NCI-H2227 (cell line): ENCODE measurements around the gene AGTR1.
"Not testable (repeated sequence)": the region's sequence is repeated elsewhere in the genome, so short reads cannot be mapped to it uniquely, and the experiment has no call there.

Source experiments
- DNase-seq: peaks from one replicate; lab custom pipeline; 2025; ENCODE audit not compliant: unreplicated experiment; lab: John Stamatoyannopoulos, UW

The AGTR1 gene

DNA sequence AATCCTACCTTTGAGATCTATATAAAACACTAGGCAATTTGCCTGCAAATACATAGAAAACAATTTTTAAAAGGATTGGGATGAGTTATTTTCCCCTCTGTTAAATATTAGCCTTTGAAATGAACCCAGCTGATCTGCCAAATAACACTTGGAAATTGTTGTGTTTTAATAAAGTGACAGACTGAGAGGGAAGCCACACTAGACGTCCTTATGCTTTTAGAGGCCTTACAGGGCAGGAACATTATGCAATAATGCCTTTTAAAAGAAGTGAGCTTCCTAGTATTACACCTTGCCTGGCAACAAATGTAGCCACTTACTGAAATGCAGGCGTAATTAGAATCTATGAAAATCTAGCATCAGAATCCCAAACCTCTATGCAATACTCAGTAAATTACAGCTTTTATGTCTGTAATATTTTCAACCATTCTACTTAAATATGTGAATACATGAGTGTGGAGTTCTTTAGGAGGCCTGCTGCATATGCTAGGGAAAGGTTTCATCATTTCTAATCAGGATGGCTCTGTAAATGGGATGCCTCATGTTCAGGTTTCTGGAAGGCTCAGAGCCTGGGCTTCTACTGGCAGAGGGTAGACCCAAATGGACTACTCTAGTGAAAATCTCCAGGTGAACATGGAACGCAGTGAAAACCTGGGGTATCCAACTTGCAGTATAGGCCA lies 20.3 kb downstream of the AGTR1 start:
- no peak for DNase-seq

DNA sequence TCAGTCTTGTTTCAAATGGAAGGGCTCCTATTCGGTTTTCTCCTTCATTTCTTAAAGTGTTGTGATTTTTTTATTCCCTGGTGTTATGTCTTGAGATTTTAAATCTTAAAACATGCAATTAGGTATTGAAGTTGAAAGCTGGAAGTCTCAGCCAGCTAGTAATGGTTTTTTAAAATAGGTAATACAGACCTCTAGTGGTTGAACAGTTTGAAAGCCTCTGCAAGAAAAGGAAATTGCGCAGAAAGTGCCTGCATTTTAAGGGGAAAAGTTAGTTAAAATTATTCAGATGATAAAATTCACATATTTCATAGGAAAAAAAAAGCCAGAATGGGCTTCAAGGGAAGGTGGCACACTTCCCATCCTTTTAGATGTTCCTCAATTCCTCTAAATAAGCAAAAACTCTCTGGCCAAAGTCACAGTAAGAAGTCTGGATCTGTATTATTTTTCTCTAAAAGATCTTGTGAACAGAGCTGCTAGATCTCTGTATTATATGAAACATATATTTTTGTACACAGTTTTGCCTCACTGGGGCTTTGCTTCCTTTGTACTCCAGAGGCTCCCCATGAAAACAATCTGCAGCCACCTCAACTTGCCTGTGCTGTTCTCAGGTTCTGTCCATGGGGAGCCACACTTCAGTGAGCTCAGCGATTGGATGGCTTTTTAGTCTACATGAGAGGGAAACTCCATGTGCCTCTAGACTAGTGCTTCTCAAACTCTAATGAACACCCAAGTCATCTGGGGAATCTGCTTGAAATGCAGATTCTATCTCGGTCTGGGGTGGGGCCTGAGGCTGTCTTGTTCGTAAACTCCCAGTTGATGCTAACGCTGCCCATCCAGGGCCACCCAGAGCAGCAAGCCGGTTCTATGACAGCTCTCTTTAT lies 21.5 kb downstream of the AGTR1 start:
- no peak for DNase-seq

GRCh38 chr3:148720873-148721272 lies 23.2 kb downstream of the AGTR1 start:
- DNase-seq: no peak

DNA sequence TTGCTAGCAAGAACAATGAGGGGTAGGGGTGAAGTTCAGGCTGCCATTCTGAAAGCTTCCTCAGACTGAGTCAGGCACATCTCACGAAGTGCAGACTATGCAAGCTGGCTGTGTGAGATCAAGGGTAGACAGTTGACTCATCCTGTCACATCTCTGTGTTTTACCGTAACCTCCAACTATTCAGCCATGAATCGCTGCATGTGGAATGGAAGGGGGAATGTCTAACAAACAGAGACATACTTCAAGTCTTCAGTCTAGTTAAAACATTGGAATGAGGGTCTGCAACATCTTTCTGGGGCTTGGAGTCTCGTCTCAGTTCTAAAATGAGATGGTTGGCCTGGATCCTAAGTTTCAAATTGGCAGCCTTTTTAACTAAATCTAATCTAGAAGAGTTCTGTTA lies 25.9 kb downstream of the AGTR1 start:
- DNase-seq: no peak

GRCh38 chr3:148727231-148727630 lies 29.5 kb downstream of the AGTR1 start:
- DNase-seq: no peak

- no peak for DNase-seq
Observed at GRCh38 chr3:148728753-148729152, 31.1 kb downstream of the AGTR1 start.

DNA sequence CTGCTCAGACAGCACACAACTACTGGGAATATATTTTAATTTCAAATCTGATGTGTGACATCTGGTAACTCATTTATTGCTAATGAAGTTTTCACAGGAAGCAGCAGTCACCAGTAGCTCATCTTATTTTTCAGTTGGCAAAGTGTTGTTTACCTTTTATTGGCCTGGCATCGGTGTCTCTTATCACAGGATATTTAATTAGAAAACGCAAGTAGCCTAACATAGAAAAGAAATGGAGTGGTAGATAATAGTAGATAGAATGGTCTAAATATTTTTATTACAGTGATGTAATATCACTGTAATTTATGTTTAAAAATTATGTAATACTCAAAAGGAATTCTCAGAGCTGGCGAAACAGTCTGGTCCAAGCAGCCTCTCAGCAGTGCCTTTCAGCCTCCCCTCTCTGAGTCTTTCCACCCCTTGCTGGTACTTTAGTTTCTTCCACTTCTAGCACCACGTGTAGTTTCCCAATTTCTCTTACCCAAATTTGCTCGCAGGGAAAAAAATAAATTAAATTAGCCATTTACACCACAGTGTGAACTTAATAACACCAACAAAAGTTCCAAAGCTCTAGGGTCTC lies 31.9 kb downstream of the AGTR1 start:
- no peak for DNase-seq

DNA sequence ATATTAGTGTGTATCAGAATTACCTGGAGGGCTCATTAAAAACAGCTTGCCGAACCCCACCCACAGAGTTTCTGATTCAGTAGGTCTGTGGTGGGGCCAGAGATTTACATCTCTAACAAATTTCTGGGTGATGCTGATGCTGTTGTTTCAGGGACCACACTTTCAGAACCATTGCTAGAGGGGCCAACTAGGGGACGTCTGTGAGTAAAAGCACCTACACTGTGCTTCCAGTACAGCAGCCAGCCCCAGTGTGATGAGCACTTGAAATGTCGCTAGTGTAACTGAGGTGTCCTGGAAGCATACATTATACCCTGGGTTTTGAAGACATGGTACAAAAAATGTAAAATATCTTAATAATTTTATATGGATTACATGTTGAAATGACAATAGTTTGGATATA lies 33.0 kb downstream of the AGTR1 start:
- DNase-seq: no peak

DNA sequence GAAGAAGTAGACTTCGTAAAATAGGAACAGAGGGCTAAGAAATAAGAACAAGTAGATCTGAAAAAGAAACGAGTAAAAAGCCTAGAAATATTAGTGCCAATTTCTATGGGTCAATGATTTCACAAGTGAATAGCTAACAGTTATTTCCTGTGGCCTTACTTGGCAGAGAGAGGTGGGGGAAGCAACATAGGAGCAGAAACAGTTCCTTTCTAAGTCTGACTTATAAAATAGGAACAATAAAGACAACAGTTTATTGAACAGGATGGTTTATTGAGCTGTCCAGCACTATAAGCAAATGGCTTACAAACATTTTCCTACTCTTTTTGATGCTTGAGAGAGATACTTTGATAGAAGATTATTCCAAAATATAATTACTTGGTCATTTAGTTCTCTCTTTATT lies 37.9 kb downstream of the AGTR1 start:
- no peak for DNase-seq

GRCh38 chr3:148736086-148736485 lies 38.4 kb downstream of the AGTR1 start:
- DNase-seq: no peak

DNA sequence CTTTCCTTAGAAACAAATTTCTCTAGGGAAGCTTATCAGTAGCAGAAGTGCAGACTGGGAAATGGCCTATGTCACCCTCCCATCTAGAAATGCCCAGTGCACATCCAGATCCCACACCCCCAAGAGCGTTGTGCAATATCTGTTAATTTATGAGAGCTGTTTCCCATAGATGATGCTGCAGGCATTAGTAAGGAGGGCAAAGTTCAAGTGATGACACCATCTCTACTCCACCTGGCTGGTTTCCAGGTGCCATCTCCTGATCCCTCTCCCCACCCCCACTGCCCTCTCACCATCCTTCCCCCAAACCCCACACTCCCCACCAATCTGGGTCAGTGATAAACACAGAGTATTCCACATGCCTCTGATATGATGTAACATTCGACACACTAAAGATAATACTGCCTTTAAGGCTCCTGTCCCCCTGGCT lies 39.4 kb downstream of the AGTR1 start:
- no peak for DNase-seq

DNA sequence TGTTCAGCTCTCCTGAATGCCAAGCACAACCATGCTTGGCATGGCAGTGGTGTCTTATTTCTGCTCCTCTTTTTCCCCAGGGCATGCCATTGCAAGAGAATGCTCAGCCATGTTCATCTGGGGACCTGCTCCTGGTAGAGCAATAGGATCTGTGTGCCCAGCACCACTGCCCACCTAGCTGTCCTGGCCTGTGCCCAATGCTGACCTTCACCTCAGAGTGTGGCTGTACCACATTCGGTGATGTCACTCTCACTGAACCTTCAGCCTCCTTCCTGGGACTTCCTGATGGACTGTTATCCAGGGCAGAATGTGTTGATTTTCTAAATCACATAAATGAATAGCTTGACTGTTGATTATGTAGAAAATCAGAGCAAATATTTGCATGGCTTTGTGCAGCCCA lies 42.0 kb downstream of the AGTR1 start:
- no peak for DNase-seq

- DNase-seq: no peak
Observed at GRCh38 chr3:148740291-148740690, 42.6 kb downstream of the AGTR1 start.

DNA sequence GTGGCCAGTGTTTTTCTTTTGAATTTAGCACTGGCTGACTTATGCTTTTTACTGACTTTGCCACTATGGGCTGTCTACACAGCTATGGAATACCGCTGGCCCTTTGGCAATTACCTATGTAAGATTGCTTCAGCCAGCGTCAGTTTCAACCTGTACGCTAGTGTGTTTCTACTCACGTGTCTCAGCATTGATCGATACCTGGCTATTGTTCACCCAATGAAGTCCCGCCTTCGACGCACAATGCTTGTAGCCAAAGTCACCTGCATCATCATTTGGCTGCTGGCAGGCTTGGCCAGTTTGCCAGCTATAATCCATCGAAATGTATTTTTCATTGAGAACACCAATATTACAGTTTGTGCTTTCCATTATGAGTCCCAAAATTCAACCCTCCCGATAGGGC lies 43.5 kb downstream of the AGTR1 start:
- no peak for DNase-seq

GRCh38 chr3:148742118-148742517 lies 44.4 kb downstream of the AGTR1 start:
- DNase-seq: no peak

DNA sequence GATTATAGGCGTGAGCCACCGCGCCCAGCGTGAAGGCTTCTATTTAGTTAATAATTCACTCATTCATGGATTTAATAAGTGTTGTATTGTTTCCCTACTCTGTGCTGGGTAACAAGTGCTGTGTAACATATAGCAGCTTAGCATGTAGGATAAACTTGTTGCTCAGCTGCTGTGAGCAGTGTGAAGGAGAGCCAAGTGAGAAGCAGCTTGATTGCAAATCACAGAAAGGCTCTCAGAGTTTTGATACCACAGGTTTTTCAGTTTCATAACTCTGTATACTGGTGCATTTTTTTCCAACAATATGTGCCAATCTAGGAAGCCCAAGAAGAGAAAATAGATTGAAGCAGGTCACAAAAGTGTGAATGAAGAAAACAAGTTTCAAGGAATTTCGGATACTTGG lies 48.4 kb downstream of the AGTR1 start:
- no peak for DNase-seq

- DNase-seq: no peak
Observed at GRCh38 chr3:148748283-148748682, 50.6 kb downstream of the AGTR1 start.

- DNase-seq: no peak
Observed at GRCh38 chr3:148750296-148750695, 52.6 kb downstream of the AGTR1 start.

GRCh38 chr3:148751461-148751860 lies 53.8 kb downstream of the AGTR1 start:
- DNase-seq: no peak

GRCh38 chr3:148753385-148753784 lies 55.7 kb downstream of the AGTR1 start:
- not testable (repeated sequence) for DNase-seq

DNA sequence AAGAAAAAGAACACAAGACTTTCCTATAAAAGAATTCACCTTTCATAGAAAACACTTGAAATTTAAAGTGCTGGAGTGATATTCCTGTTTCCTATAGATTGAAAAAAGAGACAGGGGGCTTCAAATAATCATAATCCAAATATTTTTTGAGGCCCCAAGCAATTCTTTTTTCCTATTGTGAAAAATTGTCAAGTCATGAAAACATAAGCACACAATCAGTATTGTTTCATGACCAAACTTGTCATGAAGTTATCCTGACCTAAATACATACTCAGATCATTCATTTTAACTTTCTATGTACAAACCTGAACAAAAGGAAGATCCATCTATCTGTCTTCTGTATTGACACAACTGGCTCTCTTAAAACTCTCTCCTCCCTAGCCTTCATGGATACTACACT lies 57.9 kb downstream of the AGTR1 start:
- DNase-seq: no peak

GRCh38 chr3:148756311-148756710 lies 58.6 kb downstream of the AGTR1 start:
- no peak for DNase-seq
